Measurements from ENCODE around the gene PADI4. TPM values are rescaled to one million over a fixed set of nuclear protein-coding genes. Genes with fewer than 3 reads are reported as not detected.
A peak's percentile ranks its signal among the peaks of the same experiment; 100 is the strongest.

PADI4 gene
- polyA plus RNA-seq, 4 donors = 0.03 to 0.24 TPM; not detected in 2

DNA sequence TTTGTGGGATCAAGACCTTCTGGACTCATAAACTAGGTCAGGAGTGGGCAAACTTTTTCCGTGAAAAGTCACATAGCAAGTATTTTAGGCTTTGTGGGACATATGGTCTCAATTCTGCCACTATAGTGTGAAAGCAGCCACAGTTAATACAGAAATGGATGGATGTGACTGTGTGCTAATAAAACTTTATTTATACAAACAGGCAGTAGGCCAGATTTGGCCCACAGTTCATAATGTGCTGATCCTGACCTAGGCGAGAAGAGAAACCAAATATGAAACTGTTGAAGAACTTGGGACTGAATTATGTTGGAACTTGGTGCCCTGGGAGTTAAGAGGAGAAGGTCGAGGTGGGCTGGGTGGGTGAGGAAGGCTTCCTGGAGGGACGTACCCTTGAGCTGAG, 42.0 kb upstream of the PADI4 start:
- Histone ChIP-seq H3K9me3 (ENCODE audit: control insufficient read depth in 2 of 2, insufficient read depth in 1 of 2, low read depth in 1 of 2, low read length in 1 of 2) (no peaks in the 10 kb centered on the region), H3K36me3 (ENCODE audit: control insufficient read depth in 3 of 3, insufficient read depth in 2 of 3, low read depth in 1 of 3, low read length in 3 of 3) (no peaks in the 10 kb centered on the region), H3K4me3 (ENCODE audit: low read depth in 1 of 3, low read length in 3 of 3) (no peak overlapping the region), H3K4me1 (ENCODE audit: control insufficient read depth in 3 of 3, insufficient read depth in 2 of 3, low read depth in 1 of 3, low read length in 2 of 3) (no peaks in the 10 kb centered on the region), H3K27ac (ENCODE audit: low read depth in 1 of 3, low read length in 2 of 3) (no peak overlapping the region), H3K27me3 (ENCODE audit: control insufficient read depth in 3 of 3, insufficient read depth in 3 of 3, low read length in 3 of 3) (no peaks in the 10 kb centered on the region)
- FAIRE-seq = no peak
- no peak for DNase-seq
- 78 to 82% (median 82%) methylated on average over 4 of the region's 4 CpGs for WGBS, 3 donors

- Histone ChIP-seq H3K4me1 (ENCODE audit: control insufficient read depth in 3 of 3, insufficient read depth in 2 of 3, low read depth in 1 of 3, low read length in 2 of 3) (no peaks in the 10 kb centered on the region), H3K27ac (ENCODE audit: low read depth in 1 of 3, low read length in 2 of 3) (no peak overlapping the region), H3K4me3 (ENCODE audit: low read depth in 1 of 3, low read length in 3 of 3) (no peak overlapping the region), H3K36me3 (ENCODE audit: control insufficient read depth in 3 of 3, insufficient read depth in 2 of 3, low read depth in 1 of 3, low read length in 3 of 3) (no peaks in the 10 kb centered on the region), H3K9me3 (ENCODE audit: control insufficient read depth in 2 of 2, insufficient read depth in 1 of 2, low read depth in 1 of 2, low read length in 1 of 2) (no peaks in the 10 kb centered on the region), H3K27me3 (ENCODE audit: control insufficient read depth in 3 of 3, insufficient read depth in 3 of 3, low read length in 3 of 3) (no peaks in the 10 kb centered on the region)
- DNase-seq (no peak), FAIRE-seq (no peak)
- 87 to 90% (median 88%) methylated on average over 22 to 23 of the region's 23 CpGs for WGBS, 3 donors
Observed at GRCh38 chr1:17270891-17271765, 36.9 kb upstream of the PADI4 start.

DNA sequence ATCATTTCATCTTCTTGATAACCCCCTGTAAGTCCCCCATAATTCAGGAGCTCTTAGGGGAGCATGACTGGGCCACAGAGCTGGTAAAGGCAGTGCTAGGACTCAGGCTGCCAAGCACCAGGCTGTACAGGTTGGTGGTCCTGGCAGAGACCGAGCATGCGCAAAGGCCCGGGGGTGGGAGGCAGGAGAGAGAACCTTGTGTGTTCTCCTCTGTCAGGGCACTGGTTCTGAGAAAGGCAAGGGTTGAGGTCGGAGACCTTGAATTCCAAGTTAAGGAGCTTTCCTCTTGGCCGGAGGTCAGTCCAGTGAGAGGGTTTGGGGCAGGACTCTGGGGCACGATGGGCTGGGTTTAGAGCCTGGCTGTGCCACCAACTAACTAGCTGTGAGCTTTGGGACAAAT, 35.9 kb upstream of the PADI4 start:
- DNase-seq (no peak), FAIRE-seq (no peak)
- Histone ChIP-seq H3K36me3 (ENCODE audit: control insufficient read depth in 3 of 3, insufficient read depth in 2 of 3, low read depth in 1 of 3, low read length in 3 of 3) (no peaks in the 10 kb centered on the region), H3K4me1 (ENCODE audit: control insufficient read depth in 3 of 3, insufficient read depth in 2 of 3, low read depth in 1 of 3, low read length in 2 of 3) (no peaks in the 10 kb centered on the region), H3K4me3 (ENCODE audit: low read depth in 1 of 3, low read length in 3 of 3) (no peak overlapping the region), H3K27ac (ENCODE audit: low read depth in 1 of 3, low read length in 2 of 3) (no peak overlapping the region), H3K27me3 (ENCODE audit: control insufficient read depth in 3 of 3, insufficient read depth in 3 of 3, low read length in 3 of 3) (no peaks in the 10 kb centered on the region), H3K9me3 (ENCODE audit: control insufficient read depth in 2 of 2, insufficient read depth in 1 of 2, low read depth in 1 of 2, low read length in 1 of 2) (no peaks in the 10 kb centered on the region)
- WGBS, 3 donors = 82 to 91% (median 85%) methylated on average over 6 of the region's 6 CpGs

GRCh38 chr1:17272646-17273045, 35.4 kb upstream of the PADI4 start:
- Histone ChIP-seq H3K4me1 (ENCODE audit: control insufficient read depth in 3 of 3, insufficient read depth in 2 of 3, low read depth in 1 of 3, low read length in 2 of 3) (no peaks in the 10 kb centered on the region), H3K36me3 (ENCODE audit: control insufficient read depth in 3 of 3, insufficient read depth in 2 of 3, low read depth in 1 of 3, low read length in 3 of 3) (no peaks in the 10 kb centered on the region), H3K9me3 (ENCODE audit: control insufficient read depth in 2 of 2, insufficient read depth in 1 of 2, low read depth in 1 of 2, low read length in 1 of 2) (no peaks in the 10 kb centered on the region), H3K4me3 (ENCODE audit: low read depth in 1 of 3, low read length in 3 of 3) (no peak overlapping the region), H3K27ac (ENCODE audit: low read depth in 1 of 3, low read length in 2 of 3) (no peak overlapping the region), H3K27me3 (ENCODE audit: control insufficient read depth in 3 of 3, insufficient read depth in 3 of 3, low read length in 3 of 3) (no peaks in the 10 kb centered on the region)
- DNase-seq (peak; percentile 50 to 79), FAIRE-seq (no peak)
- 14 to 43% (median 29%) methylated on average over 4 of the region's 4 CpGs for WGBS, 3 donors

DNA sequence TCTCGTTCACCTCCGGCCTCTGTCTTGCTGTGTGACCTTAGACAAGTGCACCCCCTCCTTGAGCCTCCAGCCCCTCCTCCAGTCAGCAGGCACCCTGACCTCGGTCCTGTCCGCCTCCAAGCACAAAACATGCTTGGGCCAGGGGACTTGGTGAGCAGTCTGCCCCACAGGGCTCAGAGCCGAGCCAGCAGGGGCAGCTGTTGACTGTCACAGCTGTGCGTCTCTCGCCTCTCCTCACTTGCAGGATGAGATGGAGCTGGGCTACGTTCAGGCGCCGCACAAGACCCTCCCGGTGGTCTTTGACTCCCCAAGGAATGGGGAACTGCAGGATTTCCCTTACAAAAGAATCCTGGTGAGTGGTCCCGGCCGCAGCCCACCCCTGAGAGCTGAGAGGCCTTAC, 34.9 kb upstream of the PADI4 start:
- H3K4me3 ChIP-seq (ENCODE audit: low read depth in 1 of 3, low read length in 3 of 3) = no peak overlapping the region
- no peaks in the 10 kb centered on the region for H3K4me1 ChIP-seq (ENCODE audit: control insufficient read depth in 3 of 3, insufficient read depth in 2 of 3, low read depth in 1 of 3, low read length in 2 of 3)
- DNase-seq (no peak), FAIRE-seq (no peak)
- H3K27ac ChIP-seq (ENCODE audit: low read depth in 1 of 3, low read length in 2 of 3) = no peak overlapping the region
- H3K27me3 ChIP-seq (ENCODE audit: control insufficient read depth in 3 of 3, insufficient read depth in 3 of 3, low read length in 3 of 3) = no peaks in the 10 kb centered on the region
- no peaks in the 10 kb centered on the region for H3K36me3 ChIP-seq (ENCODE audit: control insufficient read depth in 3 of 3, insufficient read depth in 2 of 3, low read depth in 1 of 3, low read length in 3 of 3)
- WGBS, 3 donors = 66 to 74% (median 67%) methylated on average over 13 of the region's 13 CpGs
- H3K9me3 ChIP-seq (ENCODE audit: control insufficient read depth in 2 of 2, insufficient read depth in 1 of 2, low read depth in 1 of 2, low read length in 1 of 2) = no peaks in the 10 kb centered on the region

- Histone ChIP-seq H3K36me3 (ENCODE audit: control insufficient read depth in 3 of 3, insufficient read depth in 2 of 3, low read depth in 1 of 3, low read length in 3 of 3) (no peaks in the 10 kb centered on the region), H3K4me1 (ENCODE audit: control insufficient read depth in 3 of 3, insufficient read depth in 2 of 3, low read depth in 1 of 3, low read length in 2 of 3) (no peaks in the 10 kb centered on the region), H3K27me3 (ENCODE audit: control insufficient read depth in 3 of 3, insufficient read depth in 3 of 3, low read length in 3 of 3) (no peaks in the 10 kb centered on the region), H3K9me3 (ENCODE audit: control insufficient read depth in 2 of 2, insufficient read depth in 1 of 2, low read depth in 1 of 2, low read length in 1 of 2) (no peaks in the 10 kb centered on the region), H3K27ac (ENCODE audit: low read depth in 1 of 3, low read length in 2 of 3) (no peak overlapping the region), H3K4me3 (ENCODE audit: low read depth in 1 of 3, low read length in 3 of 3) (no peak overlapping the region)
- DNase-seq = peak; percentile 33 to 57
- WGBS, 3 donors = 42 to 52% (median 50%) methylated on average over 14 to 15 of the region's 15 CpGs
- no peak for FAIRE-seq
Observed at GRCh38 chr1:17274186-17275170, 33.5 kb upstream of the PADI4 start.

DNA sequence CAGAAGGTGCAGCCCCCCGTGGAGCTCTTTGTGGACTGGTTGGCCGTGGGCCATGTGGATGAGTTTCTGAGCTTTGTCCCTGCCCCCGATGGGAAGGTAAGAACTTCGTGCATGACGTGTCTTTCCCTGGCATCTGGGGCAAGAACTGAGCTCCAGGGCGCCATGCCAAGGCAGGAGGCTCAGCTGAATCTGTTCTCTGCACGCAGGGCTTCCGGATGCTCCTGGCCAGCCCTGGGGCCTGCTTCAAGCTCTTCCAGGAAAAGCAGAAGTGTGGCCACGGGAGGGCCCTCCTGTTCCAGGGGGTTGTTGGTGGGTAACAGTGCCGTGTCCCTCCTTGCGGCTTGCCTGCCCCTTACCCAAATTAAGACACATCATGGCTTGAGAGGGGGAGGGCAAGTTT, 31.4 kb upstream of the PADI4 start:
- H3K4me1 ChIP-seq (ENCODE audit: control insufficient read depth in 3 of 3, insufficient read depth in 2 of 3, low read depth in 1 of 3, low read length in 2 of 3) = no peaks in the 10 kb centered on the region
- H3K4me3 ChIP-seq (ENCODE audit: low read depth in 1 of 3, low read length in 3 of 3) = no peak overlapping the region
- FAIRE-seq = no peak
- H3K27me3 ChIP-seq (ENCODE audit: control insufficient read depth in 3 of 3, insufficient read depth in 3 of 3, low read length in 3 of 3) = no peaks in the 10 kb centered on the region
- no peak overlapping the region for H3K27ac ChIP-seq (ENCODE audit: low read depth in 1 of 3, low read length in 2 of 3)
- no peak for DNase-seq
- no peaks in the 10 kb centered on the region for H3K36me3 ChIP-seq (ENCODE audit: control insufficient read depth in 3 of 3, insufficient read depth in 2 of 3, low read depth in 1 of 3, low read length in 3 of 3)
- H3K9me3 ChIP-seq (ENCODE audit: control insufficient read depth in 2 of 2, insufficient read depth in 1 of 2, low read depth in 1 of 2, low read length in 1 of 2) = no peaks in the 10 kb centered on the region
- 29 to 43% (median 31%) methylated on average over 11 of the region's 11 CpGs for WGBS, 3 donors

DNA sequence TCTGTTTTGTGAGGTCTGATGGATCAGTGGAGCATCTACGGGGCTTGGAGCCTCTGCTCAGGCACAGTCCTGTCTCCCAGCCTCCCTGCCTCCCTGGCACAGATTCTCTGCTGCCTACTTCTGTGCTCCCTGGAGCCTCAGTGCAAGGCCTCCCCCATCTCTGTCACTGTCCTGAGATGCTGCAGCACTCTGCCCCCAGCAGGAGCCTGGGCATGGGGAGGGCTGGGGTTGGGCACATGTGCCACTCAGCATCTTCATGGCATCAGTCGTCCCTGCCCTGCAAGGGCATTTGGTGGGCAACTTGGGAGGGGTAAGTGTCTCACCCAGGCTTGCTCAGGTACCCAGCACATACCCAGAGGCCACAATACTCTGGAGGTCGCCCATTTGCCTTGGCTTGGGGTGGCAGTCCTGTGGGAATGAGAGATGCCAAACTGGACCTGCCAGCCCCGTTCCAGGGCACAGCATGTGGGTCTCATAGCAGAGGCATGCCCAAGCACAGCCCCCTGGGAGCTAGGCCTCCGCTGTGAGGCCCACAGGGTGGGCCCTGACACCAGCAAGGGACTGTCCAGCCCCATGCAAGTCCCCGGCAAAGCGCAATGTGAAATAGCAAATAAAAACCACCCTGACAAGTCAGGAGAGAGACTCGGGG, 30.4 kb upstream of the PADI4 start:
- H3K27ac ChIP-seq (ENCODE audit: low read depth in 1 of 3, low read length in 2 of 3) = no peak overlapping the region
- no peak overlapping the region for H3K4me3 ChIP-seq (ENCODE audit: low read depth in 1 of 3, low read length in 3 of 3)
- DNase-seq = no peak
- H3K4me1 ChIP-seq (ENCODE audit: control insufficient read depth in 3 of 3, insufficient read depth in 2 of 3, low read depth in 1 of 3, low read length in 2 of 3) = no peaks in the 10 kb centered on the region
- no peaks in the 10 kb centered on the region for H3K27me3 ChIP-seq (ENCODE audit: control insufficient read depth in 3 of 3, insufficient read depth in 3 of 3, low read length in 3 of 3)
- FAIRE-seq = no peak
- WGBS, 3 donors = 74 to 80% (median 75%) methylated on average over 8 of the region's 8 CpGs
- no peaks in the 10 kb centered on the region for H3K9me3 ChIP-seq (ENCODE audit: control insufficient read depth in 2 of 2, insufficient read depth in 1 of 2, low read depth in 1 of 2, low read length in 1 of 2)
- H3K36me3 ChIP-seq (ENCODE audit: control insufficient read depth in 3 of 3, insufficient read depth in 2 of 3, low read depth in 1 of 3, low read length in 3 of 3) = no peaks in the 10 kb centered on the region
